HG02588 (cell line): ENCODE measurements around the gene TMPRSS6.

Experiments used
- ATAC-seq: cut with Tn5 transposase; IDR thresholded peaks from one replicate; pipeline ENCODE4 v1.9.1; 2021; ENCODE audit warnings: mild to moderate bottlenecking, moderate library complexity; ENCODE audit not compliant: unreplicated experiment

Gene TMPRSS6

GRCh38 chr22:37032535-37033460, 76.7 kb downstream of the TMPRSS6 start:
- no peak for ATAC-seq

GRCh38 chr22:37032134-37032534, 77.4 kb downstream of the TMPRSS6 start:
- no peak for ATAC-seq

GRCh38 chr22:37030560-37031281, 78.8 kb downstream of the TMPRSS6 start:
- ATAC-seq = no peak

GRCh38 chr22:37028692-37029674, 80.5 kb downstream of the TMPRSS6 start:
- no peak for ATAC-seq

- ATAC-seq = no peak
These were observed 82.0 kb downstream of the TMPRSS6 start for GRCh38 chr22:37027556-37027955.

- ATAC-seq = no peak
These were observed 83.2 kb downstream of the TMPRSS6 start for GRCh38 chr22:37026325-37026724.

- no peak for ATAC-seq
These were observed 83.9 kb downstream of the TMPRSS6 start for GRCh38 chr22:37025500-37026070.

- ATAC-seq = no peak
These were observed 85.0 kb downstream of the TMPRSS6 start for GRCh38 chr22:37024339-37025157.

GRCh38 chr22:37023743-37024338, 85.7 kb downstream of the TMPRSS6 start:
- no peak for ATAC-seq

GRCh38 chr22:37022483-37023337, 86.8 kb downstream of the TMPRSS6 start:
- ATAC-seq = no peak

- ATAC-seq = no peak
These were observed 87.6 kb downstream of the TMPRSS6 start for GRCh38 chr22:37021710-37022482.

GRCh38 chr22:37021041-37021440, 88.5 kb downstream of the TMPRSS6 start:
- no peak for ATAC-seq

- ATAC-seq = no peak
These were observed 89.4 kb downstream of the TMPRSS6 start for GRCh38 chr22:37020192-37020479.

- ATAC-seq = peak; percentile 65
These were observed 90.0 kb downstream of the TMPRSS6 start, which contains the start of the genes MPST and TST for GRCh38 chr22:37019309-37020191. MPST (plus strand) TSS chr22:37019742; CDS start chr22:37019837, 95 bp downstream. TST (minus strand) TSS chr22:37019447; CDS start chr22:37018732, 715 bp downstream.

GRCh38 chr22:37018815-37019308, 90.7 kb downstream of the TMPRSS6 start:
- peak; percentile 19 for ATAC-seq

- no peak for ATAC-seq
These were observed 91.3 kb downstream of the TMPRSS6 start for GRCh38 chr22:37018086-37018814.
